Measurements from ENCODE around the gene NRDE2.

Gene NRDE2

GRCh38 chr14:90331497-90332270, at the start of gene NRDE2:
TSS of gene NRDE2 (minus strand) at chr14:90331941. CDS start at chr14:90331904, 37 bp downstream.
- Histone ChIP-seq H3K27ac (ENCODE audit: low read depth, low read length) (peak within 1 kb of the TSS; percentile 65), H3K4me1 (ENCODE audit: control insufficient read depth in 5 of 5, insufficient read depth in 5 of 5, low read length in 5 of 5) (peaks cover 2 to 17% (median 16%) of the 10 kb centered on the region in 5 donors), H3K27me3 (ENCODE audit: control insufficient read depth in 5 of 5, insufficient read depth in 4 of 5, low read length in 5 of 5) (no peaks in the 10 kb centered on the region), H3K9ac (ENCODE audit: low read length in 5 of 5) (peak within 1 kb of the TSS; percentile 63 to 88 (median 81)), H3K4me3 (ENCODE audit: low read depth in 1 of 5, low read length in 5 of 5) (peak within 1 kb of the TSS; percentile 79 to 96 (median 90)), H3K9me3 (ENCODE audit: control insufficient read depth in 5 of 5, low read length in 5 of 5) (no peaks in the 10 kb centered on the region), H3K36me3 (ENCODE audit: control insufficient read depth in 5 of 5, insufficient read depth in 5 of 5, low read length in 5 of 5) (no peaks in the 10 kb centered on the region)

- Histone ChIP-seq H3K27me3 (ENCODE audit: control insufficient read depth in 5 of 5, insufficient read depth in 4 of 5, low read length in 5 of 5) (no peaks in the 10 kb centered on the region), H3K4me1 (ENCODE audit: control insufficient read depth in 5 of 5, insufficient read depth in 5 of 5, low read length in 5 of 5) (peaks cover 5 to 36% (median 29%) of the 10 kb centered on the region in 5 donors), H3K36me3 (ENCODE audit: control insufficient read depth in 5 of 5, insufficient read depth in 5 of 5, low read length in 5 of 5) (no peaks in the 10 kb centered on the region), H3K4me3 (ENCODE audit: low read depth in 1 of 5, low read length in 5 of 5) (peak overlapping the region in 4 of 5 donors; percentile 82 to 92 (median 88)), H3K9me3 (ENCODE audit: control insufficient read depth in 5 of 5, low read length in 5 of 5) (no peaks in the 10 kb centered on the region), H3K9ac (ENCODE audit: low read length in 5 of 5) (peak overlapping the region in 1 of 5 donors; percentile 97), H3K27ac (ENCODE audit: low read depth, low read length) (peak overlapping the region; percentile 100)
Observed at GRCh38 chr14:90381011-90381786, 49.5 kb upstream of the NRDE2 start.

- Histone ChIP-seq H3K27ac (ENCODE audit: low read depth, low read length) (no peak overlapping the region), H3K27me3 (ENCODE audit: control insufficient read depth in 5 of 5, insufficient read depth in 4 of 5, low read length in 5 of 5) (no peaks in the 10 kb centered on the region), H3K9ac (ENCODE audit: low read length in 5 of 5) (no peak overlapping the region)
Observed at GRCh38 chr14:90379106-90379505, 47.4 kb upstream of the NRDE2 start.

GRCh38 chr14:90378249-90378648, 46.5 kb upstream of the NRDE2 start:
- no peaks in the 10 kb centered on the region for H3K36me3 ChIP-seq (ENCODE audit: control insufficient read depth in 5 of 5, insufficient read depth in 5 of 5, low read length in 5 of 5)
- no peak overlapping the region for H3K9ac ChIP-seq (ENCODE audit: low read length in 5 of 5)
- H3K4me1 ChIP-seq (ENCODE audit: control insufficient read depth in 5 of 5, insufficient read depth in 5 of 5, low read length in 5 of 5): peaks cover under 1 to 17% (median 15%) of the 10 kb centered on the region in 5 donors
- no peak overlapping the region for H3K4me3 ChIP-seq (ENCODE audit: low read depth in 1 of 5, low read length in 5 of 5)
- H3K9me3 ChIP-seq (ENCODE audit: control insufficient read depth in 5 of 5, low read length in 5 of 5): no peaks in the 10 kb centered on the region
- no peak overlapping the region for H3K27ac ChIP-seq (ENCODE audit: low read depth, low read length)
- no peaks in the 10 kb centered on the region for H3K27me3 ChIP-seq (ENCODE audit: control insufficient read depth in 5 of 5, insufficient read depth in 4 of 5, low read length in 5 of 5)

More at GRCh38 chr14:90379106-90379505, 47.4 kb upstream of the NRDE2 start:
- Histone ChIP-seq H3K4me3 (ENCODE audit: low read depth in 1 of 5, low read length in 5 of 5) (no peak overlapping the region), H3K9me3 (ENCODE audit: control insufficient read depth in 5 of 5, low read length in 5 of 5) (no peaks in the 10 kb centered on the region), H3K36me3 (ENCODE audit: control insufficient read depth in 5 of 5, insufficient read depth in 5 of 5, low read length in 5 of 5) (no peaks in the 10 kb centered on the region), H3K4me1 (ENCODE audit: control insufficient read depth in 5 of 5, insufficient read depth in 5 of 5, low read length in 5 of 5) (peaks cover 2 to 25% (median 21%) of the 10 kb centered on the region in 5 donors)

GRCh38 chr14:90375934-90376333, 44.2 kb upstream of the NRDE2 start:
- Histone ChIP-seq H3K9ac (ENCODE audit: low read length in 5 of 5) (no peak overlapping the region), H3K9me3 (ENCODE audit: control insufficient read depth in 5 of 5, low read length in 5 of 5) (no peaks in the 10 kb centered on the region), H3K4me3 (ENCODE audit: low read depth in 1 of 5, low read length in 5 of 5) (no peak overlapping the region), H3K36me3 (ENCODE audit: control insufficient read depth in 5 of 5, insufficient read depth in 5 of 5, low read length in 5 of 5) (no peaks in the 10 kb centered on the region), H3K27ac (ENCODE audit: low read depth, low read length) (no peak overlapping the region), H3K27me3 (ENCODE audit: control insufficient read depth in 5 of 5, insufficient read depth in 4 of 5, low read length in 5 of 5) (no peaks in the 10 kb centered on the region), H3K4me1 (ENCODE audit: control insufficient read depth in 5 of 5, insufficient read depth in 5 of 5, low read length in 5 of 5) (peaks cover 0 to 2% (median 0%) of the 10 kb centered on the region in 5 donors)

- Histone ChIP-seq H3K9me3 (ENCODE audit: control insufficient read depth in 5 of 5, low read length in 5 of 5) (no peaks in the 10 kb centered on the region), H3K4me1 (ENCODE audit: control insufficient read depth in 5 of 5, insufficient read depth in 5 of 5, low read length in 5 of 5) (no peaks in the 10 kb centered on the region), H3K27ac (ENCODE audit: low read depth, low read length) (no peak overlapping the region), H3K36me3 (ENCODE audit: control insufficient read depth in 5 of 5, insufficient read depth in 5 of 5, low read length in 5 of 5) (no peaks in the 10 kb centered on the region), H3K27me3 (ENCODE audit: control insufficient read depth in 5 of 5, insufficient read depth in 4 of 5, low read length in 5 of 5) (no peaks in the 10 kb centered on the region), H3K4me3 (ENCODE audit: low read depth in 1 of 5, low read length in 5 of 5) (no peak overlapping the region), H3K9ac (ENCODE audit: low read length in 5 of 5) (no peak overlapping the region)
Observed at GRCh38 chr14:90374813-90375212, 43.1 kb upstream of the NRDE2 start.

GRCh38 chr14:90373887-90374286, 42.1 kb upstream of the NRDE2 start:
- H3K9ac ChIP-seq (ENCODE audit: low read length in 5 of 5): no peak overlapping the region
- no peak overlapping the region for H3K27ac ChIP-seq (ENCODE audit: low read depth, low read length)
- no peaks in the 10 kb centered on the region for H3K36me3 ChIP-seq (ENCODE audit: control insufficient read depth in 5 of 5, insufficient read depth in 5 of 5, low read length in 5 of 5)
- no peaks in the 10 kb centered on the region for H3K27me3 ChIP-seq (ENCODE audit: control insufficient read depth in 5 of 5, insufficient read depth in 4 of 5, low read length in 5 of 5)
- no peak overlapping the region for H3K4me3 ChIP-seq (ENCODE audit: low read depth in 1 of 5, low read length in 5 of 5)
- no peaks in the 10 kb centered on the region for H3K4me1 ChIP-seq (ENCODE audit: control insufficient read depth in 5 of 5, insufficient read depth in 5 of 5, low read length in 5 of 5)
- no peaks in the 10 kb centered on the region for H3K9me3 ChIP-seq (ENCODE audit: control insufficient read depth in 5 of 5, low read length in 5 of 5)

- no peak overlapping the region for H3K27ac ChIP-seq (ENCODE audit: low read depth, low read length)
- no peak overlapping the region for H3K4me3 ChIP-seq (ENCODE audit: low read depth in 1 of 5, low read length in 5 of 5)
- no peaks in the 10 kb centered on the region for H3K27me3 ChIP-seq (ENCODE audit: control insufficient read depth in 5 of 5, insufficient read depth in 4 of 5, low read length in 5 of 5)
- peaks cover 0 to 5% (median 0%) of the 10 kb centered on the region in 5 donors for H3K4me1 ChIP-seq (ENCODE audit: control insufficient read depth in 5 of 5, insufficient read depth in 5 of 5, low read length in 5 of 5)
- H3K36me3 ChIP-seq (ENCODE audit: control insufficient read depth in 5 of 5, insufficient read depth in 5 of 5, low read length in 5 of 5): no peaks in the 10 kb centered on the region
- no peak overlapping the region for H3K9ac ChIP-seq (ENCODE audit: low read length in 5 of 5)
- no peaks in the 10 kb centered on the region for H3K9me3 ChIP-seq (ENCODE audit: control insufficient read depth in 5 of 5, low read length in 5 of 5)
Observed at GRCh38 chr14:90368946-90369721, 37.4 kb upstream of the NRDE2 start.

- H3K27me3 ChIP-seq (ENCODE audit: control insufficient read depth in 5 of 5, insufficient read depth in 4 of 5, low read length in 5 of 5): peaks cover 0 to 3% (median 0%) of the 10 kb centered on the region in 5 donors
- peaks cover 0 to 5% (median 0%) of the 10 kb centered on the region in 5 donors for H3K4me1 ChIP-seq (ENCODE audit: control insufficient read depth in 5 of 5, insufficient read depth in 5 of 5, low read length in 5 of 5)
- no peak overlapping the region for H3K27ac ChIP-seq (ENCODE audit: low read depth, low read length)
- no peak overlapping the region for H3K4me3 ChIP-seq (ENCODE audit: low read depth in 1 of 5, low read length in 5 of 5)
- no peaks in the 10 kb centered on the region for H3K36me3 ChIP-seq (ENCODE audit: control insufficient read depth in 5 of 5, insufficient read depth in 5 of 5, low read length in 5 of 5)
- no peaks in the 10 kb centered on the region for H3K9me3 ChIP-seq (ENCODE audit: control insufficient read depth in 5 of 5, low read length in 5 of 5)
- no peak overlapping the region for H3K9ac ChIP-seq (ENCODE audit: low read length in 5 of 5)
Observed at GRCh38 chr14:90362558-90362896, 30.8 kb upstream of the NRDE2 start.

Measured in subcutaneous abdominal adipose tissue (tissue), 5 donors.